Stimulated activated CD4-positive, alpha-beta T cell treated with anti-CD3 and anti-CD28 coated beads, Interleukin-4, amount 100 ng/mL, for 24 hours (primary cell): ENCODE results near the gene PANX1.
A peak's percentile ranks its signal among the peaks of the same experiment; 100 is the strongest.

Experiments used
- DNase-seq: peaks from one replicate; pipeline ENCODE4 v3.0.0-alpha.2; 2020

Gene PANX1

GRCh38 chr11:94129512-94130297 lies 1.1 kb downstream of the PANX1 start:
- DNase-seq = peak; percentile 26

GRCh38 chr11:94130298-94131046 lies 1.8 kb downstream of the PANX1 start:
- no peak for DNase-seq

GRCh38 chr11:94131047-94131717 lies 2.5 kb downstream of the PANX1 start:
- no peak for DNase-seq

- DNase-seq = no peak
Observed at GRCh38 chr11:94131718-94132115, 3.1 kb downstream of the PANX1 start.

GRCh38 chr11:94132152-94132558 lies 3.5 kb downstream of the PANX1 start:
- no peak for DNase-seq

GRCh38 chr11:94132823-94133408 lies 4.3 kb downstream of the PANX1 start:
- no peak for DNase-seq

GRCh38 chr11:94133752-94134151 lies 5.1 kb downstream of the PANX1 start:
- DNase-seq = no peak

- peak; percentile 42 for DNase-seq
Observed at GRCh38 chr11:94134651-94135512, 6.2 kb downstream of the PANX1 start.

GRCh38 chr11:94139416-94139815 lies 10.8 kb downstream of the PANX1 start:
- DNase-seq = no peak

GRCh38 chr11:94140154-94140655 lies 11.6 kb downstream of the PANX1 start:
- no peak for DNase-seq

- DNase-seq = no peak
Observed at GRCh38 chr11:94141511-94142307, 13.1 kb downstream of the PANX1 start.

GRCh38 chr11:94142308-94143281 lies 14.0 kb downstream of the PANX1 start:
- no peak for DNase-seq

- DNase-seq = no peak
Observed at GRCh38 chr11:94144216-94144615, 15.6 kb downstream of the PANX1 start.

- DNase-seq = no peak
Observed at GRCh38 chr11:94144664-94145063, 16.0 kb downstream of the PANX1 start.

- no peak for DNase-seq
Observed at GRCh38 chr11:94145431-94145830, 16.8 kb downstream of the PANX1 start.

- DNase-seq = no peak
Observed at GRCh38 chr11:94145916-94146315, 17.3 kb downstream of the PANX1 start.

GRCh38 chr11:94147433-94147845 lies 18.8 kb downstream of the PANX1 start:
- DNase-seq = peak; percentile 35

GRCh38 chr11:94148189-94148588 lies 19.5 kb downstream of the PANX1 start:
- no peak for DNase-seq

GRCh38 chr11:94149431-94150017 lies 20.9 kb downstream of the PANX1 start:
- no peak for DNase-seq

GRCh38 chr11:94150056-94150455 lies 21.4 kb downstream of the PANX1 start:
- DNase-seq = no peak
